Stromal cell of bone marrow (primary cell): Measurements from ENCODE around the gene ESPN.

Experiments
- DNase-seq: peaks from one replicate; pipeline ENCODE4 v3.0.0-alpha.2; 2012; ENCODE audit warnings: low read depth

ESPN gene

GRCh38 chr1:6499296-6499695 lies 74.7 kb downstream of the ESPN start:
- no peak for DNase-seq

GRCh38 chr1:6500544-6501278 lies 76.1 kb downstream of the ESPN start:
- DNase-seq: peak; percentile 33

- no peak for DNase-seq
Observed at GRCh38 chr1:6501279-6501813, 76.8 kb downstream of the ESPN start.

- no peak for DNase-seq
Observed at GRCh38 chr1:6502000-6502891, 77.7 kb downstream of the ESPN start.

GRCh38 chr1:6503884-6504602 lies 79.5 kb downstream of the ESPN start:
- no peak for DNase-seq

- DNase-seq: no peak
Observed at GRCh38 chr1:6504887-6505286, 80.3 kb downstream of the ESPN start.

- DNase-seq: no peak
Observed at GRCh38 chr1:6505367-6506209, 81.0 kb downstream of the ESPN start.

- DNase-seq: no peak
Observed at GRCh38 chr1:6506210-6507036, 81.8 kb downstream of the ESPN start.

- DNase-seq: no peak
Observed at GRCh38 chr1:6507037-6507428, 82.5 kb downstream of the ESPN start.

- DNase-seq: no peak
Observed at GRCh38 chr1:6507461-6507911, 82.9 kb downstream of the ESPN start.

- DNase-seq: no peak
Observed at GRCh38 chr1:6508154-6508815, 83.7 kb downstream of the ESPN start.

- DNase-seq: no peak
Observed at GRCh38 chr1:6508816-6509189, 84.2 kb downstream of the ESPN start.

- DNase-seq: no peak
Observed at GRCh38 chr1:6509220-6509918, 84.8 kb downstream of the ESPN start.

GRCh38 chr1:6509919-6510291 lies 85.3 kb downstream of the ESPN start:
- no peak for DNase-seq

GRCh38 chr1:6510493-6510892 lies 85.9 kb downstream of the ESPN start:
- DNase-seq: no peak
